Measurements from ENCODE around the gene BBC3.

GRCh38 chr19:47179653-47180310, 51.2 kb downstream of the BBC3 start:
- TF ChIP-seq RCOR1 (IDR thresholded peaks at IDR 0.05; ENCODE audit: low read depth, low read length): no peak
- TF ChIP-seq MAZ (IDR thresholded peaks at IDR 0.05; ENCODE audit: borderline replicate concordance, low read depth, low read length): no peak
- no peak for TF ChIP-seq JUN (IDR thresholded peaks at IDR 0.05)
- TF ChIP-seq CTCF (IDR thresholded peaks at IDR 0.05): no peak
- TF ChIP-seq MAFK (IDR thresholded peaks at IDR 0.05; ENCODE audit: partially characterized antibody): no peak
- no peak for TF ChIP-seq REST (IDR thresholded peaks at IDR 0.05)
- no peak for TF ChIP-seq ESRRA (IDR thresholded peaks at IDR 0.05; ENCODE audit: borderline replicate concordance, low read length)
- TF ChIP-seq POLR2A (IDR thresholded peaks at IDR 0.05; ENCODE audit: low read length): no peak
- TF ChIP-seq HMGXB4 (CRISPR knock-in tag; IDR thresholded peaks at IDR 0.05; ENCODE audit: borderline replicate concordance): no peak
- TF ChIP-seq HOXB13 (CRISPR knock-in tag; IDR thresholded peaks at IDR 0.05; ENCODE audit: low read depth): no peak

Measured in A549 (cell line).